GM18909 (cell line): ENCODE data around the gene TOP2A.
A peak's percentile ranks its signal among the peaks of the same experiment; 100 is the strongest.

ENCODE experiments used
- ATAC-seq: cut with Tn5 transposase; IDR thresholded peaks from one replicate; pipeline ENCODE4 v1.9.1; 2021; ENCODE audit warnings: mild to moderate bottlenecking; ENCODE audit not compliant: unreplicated experiment, poor library complexity

Gene TOP2A

GRCh38 chr17:40417609-40418427 is at the start of gene TOP2A:
TSS of gene TOP2A (minus strand) at chr17:40417896. CDS start at chr17:40417791, 105 bp downstream.
- peak; percentile 94 for ATAC-seq

GRCh38 chr17:40467281-40467867 is 49.7 kb upstream of the TOP2A start:
- no peak for ATAC-seq

DNA sequence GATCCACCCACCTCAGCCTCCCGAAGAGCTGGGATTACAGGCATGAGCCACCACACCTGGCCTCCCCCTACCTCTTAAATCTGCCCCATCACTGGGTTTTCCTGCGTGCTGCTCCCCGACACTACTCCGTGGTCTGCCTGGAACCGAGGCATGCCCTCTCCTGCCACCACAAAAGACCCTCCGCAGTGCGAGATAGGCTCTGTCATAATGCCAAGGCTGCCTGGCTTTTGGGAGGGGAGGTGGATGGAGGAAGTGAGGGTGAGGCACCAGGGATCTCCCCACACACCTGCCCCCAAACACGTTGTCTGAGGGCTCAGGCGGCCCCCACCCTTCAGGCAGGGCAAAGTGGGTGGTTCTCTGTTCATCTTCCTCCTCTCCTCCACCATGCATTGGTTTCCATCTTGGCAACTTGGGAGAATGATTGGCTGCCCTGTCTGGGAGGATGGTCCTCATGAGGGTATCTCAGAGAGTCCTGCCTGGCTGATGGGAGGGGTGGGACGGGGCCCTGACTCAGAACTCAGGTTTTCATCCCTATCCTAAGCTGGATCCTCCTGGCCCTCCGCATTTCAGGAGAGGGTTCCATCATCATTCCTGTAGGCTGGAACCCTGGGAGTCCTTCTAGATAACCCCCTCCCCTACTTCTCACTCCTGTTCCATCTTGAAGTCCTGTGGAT is 48.7 kb upstream of the TOP2A start:
- no peak for ATAC-seq

DNA sequence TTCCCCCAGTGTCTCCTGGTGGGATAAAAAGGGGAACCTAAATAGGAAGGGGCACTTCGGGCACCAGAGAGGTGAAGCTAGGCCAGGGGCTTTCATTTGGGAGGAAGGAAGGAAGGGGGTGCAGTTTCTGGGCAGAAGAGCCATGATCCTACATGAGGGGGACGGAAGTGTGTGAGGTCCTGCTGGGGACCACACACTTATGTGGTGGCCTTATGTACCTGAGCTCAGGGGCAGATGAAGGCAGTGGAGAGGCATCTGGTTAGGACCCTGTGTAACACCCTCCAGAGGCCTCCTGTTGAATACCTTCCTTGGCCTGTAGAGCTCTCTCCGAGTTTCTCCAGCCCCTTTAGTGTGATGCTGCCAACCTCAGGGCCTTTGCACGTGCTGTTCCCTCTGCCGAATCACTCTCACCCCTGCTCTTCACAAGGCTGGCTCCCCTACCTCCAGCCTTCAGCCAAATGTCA is 46.7 kb upstream of the TOP2A start:
- no peak for ATAC-seq

DNA sequence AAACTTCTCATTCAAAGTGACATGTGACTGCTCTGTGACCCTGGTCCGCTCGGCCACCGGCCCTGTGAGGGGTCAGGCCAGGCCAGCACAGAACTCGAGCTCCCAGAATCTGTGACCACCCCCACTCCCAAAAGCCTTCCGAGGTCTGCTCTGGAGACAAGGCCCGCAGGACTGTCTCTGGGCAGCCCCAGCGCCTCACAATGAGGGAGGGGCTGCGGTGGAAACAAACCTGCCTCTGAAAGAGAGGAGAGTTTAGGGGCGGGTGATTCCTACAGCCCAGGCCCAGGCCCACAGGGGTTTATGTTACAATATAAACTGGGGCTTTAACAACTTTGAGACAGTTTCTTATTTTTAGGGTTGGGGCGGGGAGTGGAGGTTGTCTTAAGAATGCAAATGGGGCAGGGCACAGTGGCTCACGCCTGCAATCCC is 45.4 kb upstream of the TOP2A start:
- ATAC-seq: no peak

DNA sequence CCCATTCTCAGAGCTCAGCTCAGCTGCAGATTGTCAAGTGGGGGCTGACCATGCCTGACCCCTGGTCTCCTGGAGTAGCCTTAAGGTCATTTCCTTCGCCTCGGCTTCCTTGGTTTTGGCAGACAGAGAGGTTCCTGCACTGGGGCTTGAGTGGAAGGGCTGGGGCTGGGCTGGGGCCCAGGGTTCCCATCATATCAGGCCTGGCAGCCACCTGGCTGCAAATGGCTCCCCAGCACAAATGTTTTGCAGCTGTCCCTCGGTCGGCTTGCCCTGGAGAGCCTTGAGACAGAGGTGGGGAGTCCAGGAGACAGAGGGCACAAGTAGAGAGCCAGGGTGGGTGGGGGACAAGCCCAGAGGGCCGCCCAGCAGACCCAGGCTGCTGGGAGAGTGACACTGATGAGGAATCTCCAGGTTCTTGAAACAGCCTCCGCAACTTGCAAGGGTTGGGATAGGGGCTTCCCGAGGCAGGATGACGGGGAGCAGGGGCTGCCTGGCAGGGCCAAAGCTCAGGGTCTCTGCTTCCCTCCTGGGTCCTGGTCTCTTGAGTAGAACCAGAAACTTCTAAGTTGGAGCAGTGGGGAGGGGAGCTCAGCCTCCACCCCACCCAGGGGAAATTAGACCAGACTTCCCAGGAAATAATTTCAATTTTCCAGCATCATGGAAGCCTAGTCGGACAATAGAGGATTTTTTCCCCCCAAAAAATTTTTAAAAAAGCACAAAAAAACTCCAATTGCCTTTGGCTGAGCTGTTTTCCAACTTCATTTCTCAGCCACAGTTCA is 44.8 kb upstream of the TOP2A start:
- ATAC-seq: no peak

- ATAC-seq: no peak
Observed at GRCh38 chr17:40461732-40462342, 44.1 kb upstream of the TOP2A start.

- no peak for ATAC-seq
Observed at GRCh38 chr17:40460968-40461731, 43.5 kb upstream of the TOP2A start.

DNA sequence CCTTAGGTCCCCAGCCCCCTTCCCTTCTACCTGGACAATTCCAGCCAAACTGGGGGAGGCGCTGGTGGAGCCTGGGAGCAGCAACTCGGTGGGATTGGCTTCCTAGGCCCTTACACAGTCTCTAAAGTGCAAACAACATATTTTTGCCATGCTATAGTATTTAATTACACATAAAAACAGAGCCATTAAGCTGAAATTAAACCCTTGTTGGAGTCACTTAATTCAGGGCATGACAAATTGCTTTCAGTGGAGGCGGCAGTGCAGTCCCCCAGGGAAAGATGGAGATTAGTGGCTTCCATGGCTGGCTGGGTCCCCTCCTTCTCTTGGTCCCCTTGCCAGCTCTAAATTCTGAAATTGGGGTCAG is 42.9 kb upstream of the TOP2A start:
- no peak for ATAC-seq

DNA sequence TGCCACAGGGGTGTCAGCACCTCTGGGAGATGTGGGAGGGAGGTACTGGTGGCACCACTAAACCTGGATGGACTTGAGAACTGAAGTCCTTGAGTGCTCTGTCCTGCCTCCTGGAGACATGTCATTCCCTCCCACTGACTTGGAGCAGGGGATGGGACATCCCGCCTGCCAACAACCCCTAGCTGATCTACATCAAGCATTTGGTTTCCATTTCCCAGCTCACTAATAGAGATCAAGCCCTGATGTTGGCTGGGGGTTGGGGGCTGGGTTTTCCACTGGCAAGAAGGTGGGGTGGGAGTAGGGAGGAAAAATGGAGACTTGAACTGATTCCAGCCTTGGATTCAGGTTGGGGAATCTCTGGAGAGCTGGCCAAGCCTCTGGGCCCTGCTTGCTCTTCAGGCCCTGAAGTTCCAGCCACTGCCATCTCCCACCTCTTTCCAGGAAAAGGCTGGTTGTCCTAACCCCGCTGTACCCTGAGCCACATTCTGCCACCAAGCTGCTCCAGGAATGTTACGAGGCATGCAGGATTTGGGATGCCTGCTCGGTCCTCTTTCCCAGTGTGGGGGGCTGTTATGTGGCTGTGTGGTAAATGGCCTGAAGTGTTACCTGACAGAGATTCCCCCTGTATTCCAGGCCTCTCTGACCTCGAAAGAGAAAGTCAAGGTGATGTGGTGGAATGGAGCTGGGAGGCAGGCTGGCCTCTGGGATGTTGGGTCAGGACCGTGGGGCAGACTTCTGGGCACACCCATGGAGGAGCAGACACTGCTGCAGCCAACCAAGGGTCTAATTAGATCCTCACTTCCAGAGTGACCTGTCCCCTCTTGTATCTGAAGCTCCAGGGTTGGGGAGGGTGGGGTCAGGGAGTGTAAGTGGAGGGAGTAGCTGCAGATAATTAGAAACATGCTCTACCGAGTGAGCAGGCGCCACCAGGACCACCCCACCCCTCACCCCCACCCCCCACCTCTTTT is 42.2 kb upstream of the TOP2A start:
- ATAC-seq: no peak

DNA sequence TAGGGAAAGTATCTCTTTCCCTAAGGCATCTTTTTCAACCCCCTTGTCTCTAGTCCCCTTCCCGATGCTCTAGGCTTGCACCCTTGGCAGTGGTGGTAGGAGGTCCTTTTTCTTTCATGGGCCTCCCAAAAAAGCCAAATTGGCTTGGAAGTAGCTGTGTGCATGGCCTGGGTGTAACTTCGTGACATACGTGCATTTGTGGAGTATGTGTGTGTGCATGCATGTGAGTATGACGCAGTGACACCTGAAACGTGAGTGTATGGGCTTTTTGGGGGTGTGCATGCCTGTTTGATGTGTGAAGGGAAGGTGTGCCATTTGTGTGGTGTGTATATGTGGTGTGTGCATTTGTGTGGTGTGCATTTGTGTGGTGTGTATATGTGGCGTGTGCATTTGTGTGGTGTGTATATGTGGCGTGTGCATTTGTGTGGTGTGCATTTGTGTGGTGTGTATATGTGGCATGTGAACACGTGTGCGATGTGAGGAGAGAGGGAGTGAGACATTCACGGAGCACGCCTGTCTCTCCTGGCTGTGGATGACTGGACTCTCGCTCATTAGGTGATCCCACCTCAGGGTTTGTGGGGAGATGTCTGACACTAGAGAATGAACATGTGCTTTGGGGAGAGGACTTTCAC is 41.3 kb upstream of the TOP2A start:
- no peak for ATAC-seq

DNA sequence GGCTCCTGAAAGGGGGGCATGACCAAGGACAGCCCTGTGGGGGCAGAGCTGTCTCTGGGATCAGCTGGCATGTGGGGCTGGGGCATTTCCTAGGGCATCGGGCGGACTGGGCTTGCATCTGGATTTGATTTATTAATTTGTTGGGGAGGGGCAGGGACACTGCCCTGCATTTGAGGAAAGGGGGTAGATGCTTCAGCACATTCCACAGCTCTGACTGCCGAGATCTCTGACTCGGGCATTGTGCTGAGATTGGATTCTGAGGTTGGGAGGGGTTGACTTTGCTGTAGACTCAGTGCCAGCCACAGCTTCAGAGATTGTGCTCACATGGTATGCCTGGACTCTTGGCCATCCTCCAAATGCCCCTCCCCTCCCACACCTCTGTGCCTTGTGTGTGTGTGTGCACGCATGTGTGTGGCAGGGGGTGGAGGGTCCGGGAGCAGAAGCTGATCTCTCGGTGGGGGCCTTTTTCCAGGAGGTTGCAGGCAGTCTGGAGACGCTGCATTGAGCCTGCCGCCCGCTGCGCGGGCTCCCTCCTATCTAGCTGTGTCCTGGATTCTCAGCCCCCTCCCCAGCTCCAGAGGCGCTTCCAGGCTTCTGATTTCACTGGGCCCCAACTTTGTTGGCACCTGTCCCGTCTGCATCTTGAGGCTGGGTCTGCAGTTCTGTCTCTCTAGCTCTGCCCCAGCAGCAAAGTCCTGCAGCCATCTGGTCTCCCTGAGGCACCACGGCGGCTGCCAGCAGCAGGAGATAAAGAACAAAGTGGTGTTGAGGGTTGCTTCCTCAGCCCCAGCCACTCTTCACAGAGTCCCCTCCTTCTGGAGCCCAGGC is 40.5 kb upstream of the TOP2A start:
- no peak for ATAC-seq

- ATAC-seq: no peak
Observed at GRCh38 chr17:40457369-40457768, 39.7 kb upstream of the TOP2A start.

DNA sequence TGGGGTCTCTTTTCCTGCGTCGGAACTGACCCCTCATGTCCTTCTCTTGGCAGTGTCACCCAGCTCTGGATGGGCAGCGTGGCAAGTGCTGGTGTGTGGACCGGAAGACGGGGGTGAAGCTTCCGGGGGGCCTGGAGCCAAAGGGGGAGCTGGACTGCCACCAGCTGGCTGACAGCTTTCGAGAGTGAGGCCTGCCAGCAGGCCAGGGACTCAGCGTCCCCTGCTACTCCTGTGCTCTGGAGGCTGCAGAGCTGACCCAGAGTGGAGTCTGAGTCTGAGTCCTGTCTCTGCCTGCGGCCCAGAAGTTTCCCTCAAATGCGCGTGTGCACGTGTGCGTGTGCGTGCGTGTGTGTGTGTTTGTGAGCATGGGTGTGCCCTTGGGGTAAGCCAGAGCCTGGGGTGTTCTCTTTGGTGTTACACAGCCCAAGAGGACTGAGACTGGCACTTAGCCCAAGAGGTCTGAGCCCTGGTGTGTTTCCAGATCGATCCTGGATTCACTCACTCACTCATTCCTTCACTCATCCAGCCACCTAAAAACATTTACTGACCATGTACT is 38.8 kb upstream of the TOP2A start:
- ATAC-seq: no peak

DNA sequence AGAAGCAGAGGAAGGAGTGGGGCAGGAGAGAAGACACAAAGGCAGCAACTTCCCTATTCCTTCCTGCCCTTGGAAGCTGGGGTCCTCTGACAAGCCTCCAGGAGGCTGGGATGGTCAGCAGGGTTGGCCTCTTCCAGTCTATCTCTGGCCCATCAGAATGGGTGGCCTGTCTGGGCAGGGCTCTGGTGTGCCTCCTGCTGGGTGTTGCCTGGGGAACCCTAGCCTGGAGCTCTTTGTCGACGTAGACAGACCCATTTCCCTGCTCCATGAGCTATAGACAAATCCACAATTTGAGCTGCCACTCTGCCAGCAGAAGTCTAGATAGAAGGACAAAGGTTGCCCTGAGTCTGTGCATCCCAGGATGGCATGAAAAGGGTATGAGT is 36.9 kb upstream of the TOP2A start:
- no peak for ATAC-seq

GRCh38 chr17:40453881-40454612 is 36.4 kb upstream of the TOP2A start:
- ATAC-seq: no peak
